Stimulated activated naive CD8-positive, alpha-beta T cell treated with anti-CD3 and anti-CD28 coated beads, Interleukin-15, Interleukin-2, amounts not matched to agents 100 ng/mL and 50 ng/mL, for 24 hours (primary cell): ENCODE data around the gene FBXO7.
A peak's percentile ranks its signal among the peaks of the same experiment; 100 is the strongest.
"Not testable (repeated sequence)": the region's sequence is repeated elsewhere in the genome, so short reads cannot be mapped to it uniquely, and the experiment has no call there.

Experiments used
- H3K27ac Mint-ChIP-seq: one replicate; pipeline ENCODE4 v1.8.0; 2021; ENCODE audit warnings: mild to moderate bottlenecking, mixed read lengths
- H3K27me3 Mint-ChIP-seq: one replicate; pipeline ENCODE4 v1.8.0; 2021; ENCODE audit warnings: mixed read lengths
- H3K36me3 Mint-ChIP-seq: one replicate; pipeline ENCODE4 v1.8.0; 2021; ENCODE audit warnings: low read depth, mixed read lengths
- H3K4me1 Mint-ChIP-seq: one replicate; pipeline ENCODE4 v1.8.0; 2021; ENCODE audit warnings: low read depth, mixed read lengths
- H3K4me3 Mint-ChIP-seq: one replicate; pipeline ENCODE4 v1.8.0; 2021; ENCODE audit warnings: mild to moderate bottlenecking, mixed read lengths
- H3K9me3 Mint-ChIP-seq: one replicate; pipeline ENCODE4 v1.8.0; 2021; ENCODE audit warnings: mixed read lengths

The FBXO7 gene

GRCh38 chr22:32478552-32478951 lies 3.9 kb downstream of the FBXO7 start:
- Mint-ChIP-seq H3K4me1 (peaks cover 19% of the 10 kb centered on the region), H3K36me3 (peaks cover 15% of the 10 kb centered on the region)
- not testable (repeated sequence) for H3K27me3 Mint-ChIP-seq, H3K9me3 Mint-ChIP-seq, H3K4me3 Mint-ChIP-seq, H3K27ac Mint-ChIP-seq

GRCh38 chr22:32478994-32479393 lies 4.4 kb downstream of the FBXO7 start:
- Mint-ChIP-seq H3K4me1 (peaks cover 15% of the 10 kb centered on the region), H3K27me3 (no peaks in the 10 kb centered on the region), H3K36me3 (peaks cover 15% of the 10 kb centered on the region), H3K9me3 (no peaks in the 10 kb centered on the region), H3K27ac (no peak overlapping the region), H3K4me3 (no peak overlapping the region)

- peak overlapping the region; percentile 15 for H3K4me3 Mint-ChIP-seq
Measured at GRCh38 chr22:32480238-32480637, 5.6 kb downstream of the FBXO7 start.

GRCh38 chr22:32482708-32483107 lies 8.1 kb downstream of the FBXO7 start:
- H3K27ac Mint-ChIP-seq, result no peak overlapping the region
- peaks cover 5% of the 10 kb centered on the region for H3K4me1 Mint-ChIP-seq
- H3K36me3 Mint-ChIP-seq, result peaks cover 36% of the 10 kb centered on the region
- no peaks in the 10 kb centered on the region for H3K27me3 Mint-ChIP-seq
- H3K9me3 Mint-ChIP-seq, result no peaks in the 10 kb centered on the region
- no peak overlapping the region for H3K4me3 Mint-ChIP-seq

More at GRCh38 chr22:32480238-32480637, 5.6 kb downstream of the FBXO7 start:
- H3K27ac Mint-ChIP-seq, result peak overlapping the region; percentile 85
- H3K4me1 Mint-ChIP-seq, result peaks cover 14% of the 10 kb centered on the region
- H3K9me3 Mint-ChIP-seq, result no peaks in the 10 kb centered on the region
- no peaks in the 10 kb centered on the region for H3K27me3 Mint-ChIP-seq
- peaks cover 15% of the 10 kb centered on the region for H3K36me3 Mint-ChIP-seq

- Mint-ChIP-seq H3K36me3 (peaks cover 55% of the 10 kb centered on the region), H3K9me3 (no peaks in the 10 kb centered on the region), H3K27ac (no peak overlapping the region), H3K4me1 (peaks cover 5% of the 10 kb centered on the region), H3K4me3 (no peak overlapping the region), H3K27me3 (no peaks in the 10 kb centered on the region)
Measured at GRCh38 chr22:32486656-32487390, 12.2 kb downstream of the FBXO7 start.

GRCh38 chr22:32487461-32487860 lies 12.8 kb downstream of the FBXO7 start:
- no peaks in the 10 kb centered on the region for H3K9me3 Mint-ChIP-seq
- H3K36me3 Mint-ChIP-seq, result peaks cover 61% of the 10 kb centered on the region
- no peaks in the 10 kb centered on the region for H3K27me3 Mint-ChIP-seq
- no peak overlapping the region for H3K4me3 Mint-ChIP-seq
- H3K27ac Mint-ChIP-seq, result no peak overlapping the region
- peaks cover 5% of the 10 kb centered on the region for H3K4me1 Mint-ChIP-seq

- H3K27ac Mint-ChIP-seq, result no peak overlapping the region
- peaks cover 78% of the 10 kb centered on the region for H3K36me3 Mint-ChIP-seq
- peaks cover 5% of the 10 kb centered on the region for H3K4me1 Mint-ChIP-seq
- no peaks in the 10 kb centered on the region for H3K27me3 Mint-ChIP-seq
- H3K4me3 Mint-ChIP-seq, result no peak overlapping the region
- no peaks in the 10 kb centered on the region for H3K9me3 Mint-ChIP-seq
Measured at GRCh38 chr22:32489377-32489776, 14.8 kb downstream of the FBXO7 start.

- Mint-ChIP-seq H3K36me3 (peaks cover 85% of the 10 kb centered on the region), H3K4me1 (peaks cover 5% of the 10 kb centered on the region)
Measured at GRCh38 chr22:32490279-32490678, 15.7 kb downstream of the FBXO7 start.

GRCh38 chr22:32492111-32492510 lies 17.5 kb downstream of the FBXO7 start:
- peaks cover 79% of the 10 kb centered on the region for H3K36me3 Mint-ChIP-seq
- H3K9me3 Mint-ChIP-seq, result no peaks in the 10 kb centered on the region
- H3K27me3 Mint-ChIP-seq, result no peaks in the 10 kb centered on the region
- H3K27ac Mint-ChIP-seq, result peak overlapping the region; percentile 14
- no peaks in the 10 kb centered on the region for H3K4me1 Mint-ChIP-seq
- no peak overlapping the region for H3K4me3 Mint-ChIP-seq

More at GRCh38 chr22:32490279-32490678, 15.7 kb downstream of the FBXO7 start:
- peak overlapping the region; percentile 6 for H3K27ac Mint-ChIP-seq
- H3K27me3 Mint-ChIP-seq, result no peaks in the 10 kb centered on the region
- no peaks in the 10 kb centered on the region for H3K9me3 Mint-ChIP-seq
- no peak overlapping the region for H3K4me3 Mint-ChIP-seq

- peaks cover 81% of the 10 kb centered on the region for H3K36me3 Mint-ChIP-seq
- no peak overlapping the region for H3K27ac Mint-ChIP-seq
- H3K4me1 Mint-ChIP-seq, result no peaks in the 10 kb centered on the region
- H3K4me3 Mint-ChIP-seq, result no peak overlapping the region
- no peaks in the 10 kb centered on the region for H3K27me3 Mint-ChIP-seq
- H3K9me3 Mint-ChIP-seq, result no peaks in the 10 kb centered on the region
Measured at GRCh38 chr22:32493551-32493950, 18.9 kb downstream of the FBXO7 start.

- no peak overlapping the region for H3K27ac Mint-ChIP-seq
- no peaks in the 10 kb centered on the region for H3K4me1 Mint-ChIP-seq
- peaks cover 83% of the 10 kb centered on the region for H3K36me3 Mint-ChIP-seq
Measured at GRCh38 chr22:32494971-32495370, 20.4 kb downstream of the FBXO7 start.

GRCh38 chr22:32499666-32500065 lies 25.1 kb downstream of the FBXO7 start:
- no peaks in the 10 kb centered on the region for H3K9me3 Mint-ChIP-seq
- no peaks in the 10 kb centered on the region for H3K4me1 Mint-ChIP-seq
- peaks cover 47% of the 10 kb centered on the region for H3K36me3 Mint-ChIP-seq
- H3K27me3 Mint-ChIP-seq, result no peaks in the 10 kb centered on the region
- no peak overlapping the region for H3K4me3 Mint-ChIP-seq
- no peak overlapping the region for H3K27ac Mint-ChIP-seq

More at GRCh38 chr22:32494971-32495370, 20.4 kb downstream of the FBXO7 start:
- Mint-ChIP-seq H3K4me3 (no peak overlapping the region), H3K27me3 (no peaks in the 10 kb centered on the region), H3K9me3 (no peaks in the 10 kb centered on the region)

GRCh38 chr22:32501836-32502752 lies 27.5 kb downstream of the FBXO7 start:
- H3K4me1 Mint-ChIP-seq, result no peaks in the 10 kb centered on the region
- peaks cover 31% of the 10 kb centered on the region for H3K36me3 Mint-ChIP-seq
- no peaks in the 10 kb centered on the region for H3K9me3 Mint-ChIP-seq
- H3K27ac Mint-ChIP-seq, result no peak overlapping the region
- no peak overlapping the region for H3K4me3 Mint-ChIP-seq
- H3K27me3 Mint-ChIP-seq, result no peaks in the 10 kb centered on the region

GRCh38 chr22:32509045-32509444 lies 34.4 kb downstream of the FBXO7 start:
- no peaks in the 10 kb centered on the region for H3K27me3 Mint-ChIP-seq
- H3K4me3 Mint-ChIP-seq, result no peak overlapping the region
- no peaks in the 10 kb centered on the region for H3K4me1 Mint-ChIP-seq
- no peaks in the 10 kb centered on the region for H3K9me3 Mint-ChIP-seq
- H3K36me3 Mint-ChIP-seq, result no peaks in the 10 kb centered on the region
- no peak overlapping the region for H3K27ac Mint-ChIP-seq

GRCh38 chr22:32511274-32511673 lies 36.7 kb downstream of the FBXO7 start:
- no peaks in the 10 kb centered on the region for H3K9me3 Mint-ChIP-seq

More at GRCh38 chr22:32511274-32511673, 36.7 kb downstream of the FBXO7 start:
- Mint-ChIP-seq H3K27ac (no peak overlapping the region), H3K27me3 (no peaks in the 10 kb centered on the region), H3K4me3 (no peak overlapping the region), H3K36me3 (no peaks in the 10 kb centered on the region), H3K4me1 (no peaks in the 10 kb centered on the region)
